ENCODE results near the gene COL1A1. TPM values are rescaled to one million over a fixed set of nuclear protein-coding genes. Genes with fewer than 3 reads are reported as not detected.

Gene COL1A1
- total and polyA plus RNA-seq, 4 donors = 8.3 to 72.5 (median 35.8) TPM

- Histone ChIP-seq H3K9ac (ENCODE audit: low read depth in 1 of 2, low read length in 2 of 2) (no peak overlapping the region), H3K36me3 (ENCODE audit: control insufficient read depth in 4 of 4, insufficient read depth in 3 of 4, low read depth in 1 of 4, low read length in 3 of 4) (no peaks in the 10 kb centered on the region), H3K27ac (ENCODE audit: low read depth in 1 of 2, low read length in 2 of 2) (no peak overlapping the region), H3K4me1 (ENCODE audit: control insufficient read depth in 4 of 4, insufficient read depth in 4 of 4, low read length in 3 of 4) (no peaks in the 10 kb centered on the region), H3K27me3 (ENCODE audit: control insufficient read depth in 4 of 4, insufficient read depth in 4 of 4, low read length in 3 of 4) (no peaks in the 10 kb centered on the region), H3K4me3 (ENCODE audit: low read depth in 1 of 3, low read length in 3 of 3) (no peak overlapping the region), H3K9me3 (ENCODE audit: control insufficient read depth in 4 of 4, low read length in 3 of 4) (no peaks in the 10 kb centered on the region)
- WGBS = 83% methylated on average over 9 of the region's 9 CpGs
- DNase-seq (ENCODE audit: low spot score) = no peak
- TF ChIP-seq MAX (IDR thresholded peaks at IDR 0.05) (no peak), FOXA2 (IDR thresholded peaks at IDR 0.05) (no peak), RAD21 (IDR thresholded peaks at IDR 0.05) (no peak), YY1 (IDR thresholded peaks at IDR 0.05) (no peak), CTCF (IDR thresholded peaks at IDR 0.05; ENCODE audit: low read depth, low read length, missing input control) (no peak), JUND (IDR thresholded peaks at IDR 0.05) (no peak), GABPA (IDR thresholded peaks at IDR 0.05 in 1 of 2, conservative IDR thresholded peaks at IDR 0.05 in 1 of 2) (no peak)
Measured at GRCh38 chr17:50169881-50170459, 31.5 kb downstream of the COL1A1 start.

GRCh38 chr17:50169121-50169764 is 32.2 kb downstream of the COL1A1 start:
- WGBS = 34% methylated on average over 14 of the region's 14 CpGs
- Histone ChIP-seq H3K27ac (ENCODE audit: low read depth in 1 of 2, low read length in 2 of 2) (no peak overlapping the region), H3K36me3 (ENCODE audit: control insufficient read depth in 4 of 4, insufficient read depth in 3 of 4, low read depth in 1 of 4, low read length in 3 of 4) (no peaks in the 10 kb centered on the region), H3K9ac (ENCODE audit: low read depth in 1 of 2, low read length in 2 of 2) (no peak overlapping the region), H3K27me3 (ENCODE audit: control insufficient read depth in 4 of 4, insufficient read depth in 4 of 4, low read length in 3 of 4) (no peaks in the 10 kb centered on the region), H3K4me1 (ENCODE audit: control insufficient read depth in 4 of 4, insufficient read depth in 4 of 4, low read length in 3 of 4) (no peaks in the 10 kb centered on the region), H3K9me3 (ENCODE audit: control insufficient read depth in 4 of 4, low read length in 3 of 4) (no peaks in the 10 kb centered on the region), H3K4me3 (ENCODE audit: low read depth in 1 of 3, low read length in 3 of 3) (no peak overlapping the region)
- peak; percentile 67 for DNase-seq (ENCODE audit: low spot score)
- no peak for TF ChIP-seq EGR1 (IDR thresholded peaks at IDR 0.05; ENCODE audit: low read depth in 2 of 2)
- TF ChIP-seq RXRA (IDR thresholded peaks at IDR 0.05) = peak in 1 of 2 donors; percentile 21
- TF ChIP-seq REST (IDR thresholded peaks at IDR 0.05) = no peak
- TF ChIP-seq CTCF (IDR thresholded peaks at IDR 0.05; ENCODE audit: low read depth, low read length, missing input control) = peak; percentile 87
- TF ChIP-seq ATF3 (IDR thresholded peaks at IDR 0.05) = no peak
- peak in 1 of 2 donors; percentile 12 for TF ChIP-seq HNF4A (conservative IDR thresholded peaks at IDR 0.05)
- no peak for TF ChIP-seq FOXA2 (IDR thresholded peaks at IDR 0.05)
- no peak for TF ChIP-seq YY1 (IDR thresholded peaks at IDR 0.05)
- no peak for TF ChIP-seq FOXA1 (IDR thresholded peaks at IDR 0.05)
- TF ChIP-seq JUND (IDR thresholded peaks at IDR 0.05) = no peak
- TF ChIP-seq NR2F2 (IDR thresholded peaks at IDR 0.05) = no peak
- TF ChIP-seq TAF1 (conservative IDR thresholded peaks at IDR 0.05) = no peak
- TF ChIP-seq GABPA (IDR thresholded peaks at IDR 0.05 in 1 of 2, conservative IDR thresholded peaks at IDR 0.05 in 1 of 2) = no peak
- no peak for TF ChIP-seq SP1 (IDR thresholded peaks at IDR 0.05)
- peak; percentile 83 to 90 for TF ChIP-seq RAD21 (IDR thresholded peaks at IDR 0.05)
- no peak for TF ChIP-seq HNF4G (IDR thresholded peaks at IDR 0.05)
- no peak for TF ChIP-seq MAX (IDR thresholded peaks at IDR 0.05)
- TF ChIP-seq ZBTB33 (IDR thresholded peaks at IDR 0.05) = no peak

All from liver (tissue), 9 donors.